ENCODE results near the gene CLIP2.

CLIP2 gene

DNA sequence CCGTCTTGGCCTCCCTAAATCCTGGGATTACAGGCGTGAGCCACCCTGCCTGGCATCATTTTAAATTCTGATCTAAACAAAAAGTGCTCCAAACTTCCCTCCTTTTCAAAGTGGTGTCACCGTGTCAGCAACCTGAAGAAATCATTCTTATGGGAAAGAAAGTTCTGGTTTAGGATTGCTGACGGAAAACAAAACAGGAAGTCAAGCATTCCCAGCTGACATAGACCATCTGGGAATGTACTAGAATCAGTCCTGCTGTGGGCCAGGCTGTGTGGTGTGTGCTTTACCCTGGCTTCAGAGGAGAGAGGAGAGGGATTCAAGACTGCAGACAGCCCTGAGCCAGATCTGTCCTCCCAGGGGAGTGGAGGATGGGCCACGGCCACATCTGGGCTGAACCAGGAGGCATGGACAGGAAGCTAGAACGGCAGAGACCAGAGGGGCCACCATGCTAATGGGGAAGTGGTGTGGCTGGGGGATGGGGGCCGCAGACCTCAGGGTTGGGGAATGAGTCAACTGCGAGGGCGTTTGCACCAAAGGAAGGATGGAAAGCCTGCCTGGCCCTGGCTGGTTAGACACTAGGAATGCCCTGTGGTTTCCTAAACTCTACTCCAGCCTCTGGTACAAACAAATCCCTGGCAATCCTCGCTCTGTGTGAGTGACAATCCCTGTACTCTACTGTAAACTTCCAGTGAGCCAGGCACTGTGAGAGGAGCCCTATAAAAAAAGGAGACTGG is 16.7 kb upstream of the CLIP2 start:
- DNase-seq, result no peak

DNA sequence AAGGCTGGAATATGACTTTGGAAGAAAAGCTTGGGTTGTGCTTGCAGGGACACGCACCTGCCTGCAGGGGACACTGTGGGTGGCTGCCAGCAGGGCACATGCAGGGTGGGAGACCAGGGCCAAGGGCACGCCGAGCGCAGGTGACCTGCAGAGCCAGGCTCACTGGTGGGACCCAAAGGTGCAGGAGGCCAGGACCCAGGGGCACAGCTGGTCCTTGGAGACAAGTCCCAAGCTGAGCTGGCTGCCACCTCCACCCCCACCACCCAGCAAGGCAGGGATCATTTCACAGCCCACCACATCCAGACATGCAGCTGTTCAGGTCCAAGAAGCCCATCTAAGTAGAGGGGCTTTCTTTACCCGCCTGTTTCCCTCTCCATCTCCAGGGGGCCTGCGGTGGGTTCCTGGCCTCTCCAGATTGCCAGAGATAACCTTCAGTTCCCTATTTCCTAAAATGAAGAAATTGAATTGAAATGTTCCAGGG is 13.8 kb upstream of the CLIP2 start:
- DNase-seq, result no peak

DNA sequence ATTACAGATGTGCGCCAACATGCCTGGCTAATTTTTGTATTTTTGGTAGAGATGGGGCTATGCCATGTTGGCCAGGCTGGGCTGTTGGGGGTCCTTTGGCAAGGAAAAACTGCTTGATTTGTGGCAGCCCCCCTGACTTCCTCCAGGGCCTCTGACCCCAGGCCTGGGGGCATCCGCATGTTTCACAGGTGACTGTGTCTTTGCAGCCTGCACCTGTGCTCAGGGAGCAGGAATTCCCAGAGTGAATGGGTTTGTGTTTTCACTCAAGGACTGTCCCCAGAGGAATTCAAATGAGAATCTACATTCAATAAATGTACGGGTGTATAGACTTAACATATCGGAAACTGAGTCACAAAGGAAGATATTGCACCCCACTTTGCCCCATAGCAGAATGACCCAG is 11.6 kb upstream of the CLIP2 start:
- no peak for DNase-seq

DNA sequence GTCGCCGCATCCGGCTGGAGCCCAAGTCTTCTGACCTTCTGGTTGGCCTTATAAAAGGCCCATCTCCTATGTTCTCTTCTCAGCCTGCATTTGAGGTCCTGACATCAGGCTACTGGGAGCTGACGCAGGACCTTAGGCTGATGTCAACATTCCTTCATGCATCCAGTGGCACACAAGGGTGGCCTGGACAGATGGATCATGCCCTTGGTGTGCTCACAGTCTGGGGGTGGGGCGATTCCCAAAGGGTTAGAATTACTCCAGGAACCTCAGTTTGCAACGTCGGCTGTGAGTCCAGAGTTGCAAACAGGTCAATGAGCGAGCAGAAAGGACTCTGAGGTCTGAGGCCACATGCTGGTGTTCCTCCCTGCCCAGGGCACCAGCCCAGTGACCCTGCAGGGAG is 8.2 kb upstream of the CLIP2 start:
- DNase-seq, result no peak

DNA sequence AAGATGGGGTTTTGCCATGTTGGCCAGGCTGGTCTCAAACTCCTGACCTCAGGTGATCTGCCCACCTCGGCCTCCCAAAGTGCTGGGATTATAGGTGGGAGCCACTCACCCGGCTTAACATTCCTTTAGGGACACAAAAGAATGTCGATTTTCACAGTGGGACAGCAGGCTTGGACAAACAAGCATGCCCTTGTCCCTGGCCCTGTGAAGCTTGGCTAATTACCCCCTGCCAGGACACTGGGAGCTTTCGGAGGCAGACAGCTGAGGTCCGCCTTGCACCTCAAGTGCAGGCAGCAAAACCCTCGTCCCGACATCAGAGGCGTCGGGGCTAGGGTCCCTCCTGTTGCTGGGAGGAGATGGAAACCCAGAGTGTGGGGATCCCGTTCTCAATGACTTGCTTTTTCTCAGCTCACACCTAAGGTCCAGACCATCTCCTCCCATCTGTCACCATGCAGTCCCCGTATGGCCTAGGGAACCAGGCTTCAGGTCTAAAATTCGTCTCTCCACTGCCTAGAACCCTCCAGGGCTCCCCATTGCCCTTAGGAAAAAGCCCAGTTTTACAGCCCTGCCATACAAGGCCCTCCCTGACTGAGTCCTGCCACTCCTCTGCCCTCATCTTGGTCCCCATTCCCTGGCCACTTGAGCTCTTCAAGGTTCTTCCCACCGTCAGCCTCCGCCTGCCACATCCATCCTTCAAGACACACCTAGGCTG is 6.3 kb upstream of the CLIP2 start:
- DNase-seq, result no peak

DNA sequence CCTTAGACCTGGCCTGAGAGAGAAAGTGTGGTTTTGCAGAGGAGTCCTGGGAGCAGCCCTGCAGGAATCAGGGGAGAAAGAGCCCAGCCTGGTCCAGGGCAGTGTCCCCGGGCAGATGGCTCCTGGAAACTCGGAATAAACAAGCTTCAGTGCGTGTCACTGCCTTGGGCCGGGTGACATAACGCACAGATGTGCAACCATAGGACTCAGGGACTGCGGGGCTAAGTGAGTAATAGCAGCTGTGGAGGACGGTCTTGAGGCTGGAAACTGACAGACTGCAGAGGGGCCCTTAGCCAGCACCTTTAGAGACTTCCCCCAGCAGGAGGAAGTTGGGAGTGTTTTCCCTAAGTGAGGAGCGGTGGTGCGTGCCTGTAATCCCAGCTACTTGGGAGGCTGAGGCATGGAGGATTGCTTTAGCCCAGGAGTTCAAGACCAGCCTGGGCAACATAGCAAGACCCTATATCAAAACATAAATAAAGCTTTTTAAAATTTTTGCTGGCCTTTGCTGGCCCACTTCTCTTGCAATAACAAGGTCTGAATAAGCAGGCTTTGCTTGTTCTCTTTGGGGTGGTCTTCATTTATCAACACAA is 5.3 kb upstream of the CLIP2 start:
- no peak for DNase-seq

DNA sequence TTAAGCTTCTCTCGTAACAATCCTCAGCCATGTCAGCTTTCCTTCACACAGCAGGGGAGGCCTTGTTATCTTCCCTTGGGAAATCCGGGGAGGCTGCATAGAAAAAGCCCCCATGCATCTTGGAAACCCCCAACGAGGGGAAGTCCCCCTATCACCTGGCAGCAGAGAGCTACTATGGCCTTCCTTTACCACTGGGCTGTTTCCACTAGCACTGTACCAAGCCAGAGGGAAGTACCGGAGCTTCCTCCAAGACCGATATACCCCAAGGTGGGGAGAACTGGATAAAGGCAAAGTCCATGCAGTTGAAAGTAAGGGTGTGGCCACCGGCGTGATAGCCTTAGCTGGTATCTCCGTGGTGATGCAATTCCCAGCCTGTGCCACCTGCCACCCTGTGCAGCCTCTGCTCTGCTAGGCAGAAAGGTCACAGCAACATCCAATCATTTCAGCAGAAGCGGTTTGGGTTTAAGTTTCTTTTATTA is 4.4 kb upstream of the CLIP2 start:
- DNase-seq, result no peak

DNA sequence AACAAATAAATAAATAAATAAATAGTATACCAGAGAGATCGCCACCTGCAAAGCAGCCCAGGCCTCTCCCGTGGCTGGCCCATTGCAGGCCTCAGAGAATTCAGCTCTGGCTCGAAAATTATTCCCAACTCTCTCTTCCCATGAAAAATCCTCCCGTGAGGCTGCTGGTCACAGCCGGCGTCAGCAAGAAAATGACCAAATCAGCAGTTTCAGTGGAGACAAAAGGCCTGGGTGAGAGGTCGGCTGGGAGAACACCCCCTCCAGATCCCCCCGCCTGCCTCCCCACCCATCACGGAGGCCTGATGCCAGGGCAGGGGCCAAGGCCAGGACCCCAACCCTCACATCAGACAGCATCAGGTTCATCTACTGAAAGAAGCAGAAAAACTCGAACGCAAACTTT is 3.1 kb upstream of the CLIP2 start:
- DNase-seq, result no peak

DNA sequence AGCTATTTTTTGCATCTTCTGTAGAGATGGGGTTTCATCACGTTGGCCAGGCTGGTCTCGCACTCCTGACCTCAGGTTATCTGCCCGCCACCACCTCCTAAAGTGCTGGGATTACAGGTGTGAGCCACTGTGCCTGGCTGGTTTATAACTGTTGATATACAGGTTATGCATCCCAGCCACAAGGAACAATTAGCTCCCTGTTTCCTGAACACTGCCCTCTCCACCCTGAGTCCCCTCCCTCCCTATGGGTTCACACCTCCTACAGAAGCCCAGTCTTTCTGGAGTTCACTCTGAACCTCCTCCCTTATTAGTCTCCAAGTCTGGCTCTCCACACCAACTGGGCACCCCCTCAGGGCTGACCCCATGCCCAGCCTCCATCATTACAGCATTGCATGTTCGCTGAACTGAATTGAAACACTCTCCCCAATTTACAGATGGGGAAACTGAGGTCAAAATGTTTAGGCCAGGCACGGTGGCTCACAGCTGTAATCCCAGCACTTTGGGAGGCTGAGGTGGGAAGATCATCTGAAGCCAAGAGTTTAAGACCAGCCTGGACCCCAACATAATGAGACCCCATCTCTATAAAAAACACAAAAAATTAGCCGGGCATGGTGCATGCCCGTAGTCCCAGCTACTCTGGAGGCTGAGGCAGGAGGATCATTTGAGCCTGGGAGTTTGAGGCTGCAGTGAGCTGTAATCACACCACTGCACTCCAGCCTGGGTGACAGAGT is 1.7 kb upstream of the CLIP2 start:
- no peak for DNase-seq

DNA sequence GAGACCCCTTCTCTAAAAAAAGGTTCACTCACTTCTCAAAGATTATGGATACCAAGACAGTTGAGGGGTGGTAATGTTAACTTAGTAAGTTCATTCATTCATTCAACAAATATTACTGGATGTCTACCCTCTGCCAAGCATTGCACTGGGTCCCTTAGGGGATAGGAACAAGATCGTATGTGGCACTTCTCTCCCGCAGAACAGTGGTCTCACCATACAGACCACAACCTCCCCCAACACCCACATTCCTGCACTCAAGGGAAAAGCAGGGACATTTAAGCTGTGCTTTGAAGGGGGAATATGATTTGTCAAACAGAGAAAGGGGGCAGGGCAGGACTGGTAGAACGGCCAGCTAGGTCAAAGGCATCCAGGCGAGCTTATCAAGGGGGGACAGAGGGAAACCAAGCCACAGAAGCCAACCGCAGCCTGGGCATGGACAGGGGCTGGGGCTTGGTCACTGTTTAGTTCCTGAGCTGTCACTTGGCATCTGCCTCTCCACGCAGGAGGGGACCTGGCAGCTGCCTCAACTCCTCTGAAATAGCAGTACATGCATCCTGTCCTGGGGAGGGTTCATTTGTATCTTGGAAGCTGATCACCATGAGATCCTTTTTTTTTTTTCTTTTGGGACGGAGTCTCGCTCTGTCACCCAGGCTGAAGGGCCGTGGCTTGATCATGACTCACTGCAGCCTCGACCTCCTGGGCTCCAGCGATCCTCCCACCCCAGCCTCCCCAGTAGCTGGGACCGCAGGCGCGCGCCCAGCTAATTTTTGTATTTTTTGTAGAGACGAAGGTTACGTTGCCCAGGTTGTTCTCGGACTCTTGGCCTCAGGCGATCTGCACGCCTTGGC is 949 bp upstream of the CLIP2 start:
- no peak for DNase-seq

DNA sequence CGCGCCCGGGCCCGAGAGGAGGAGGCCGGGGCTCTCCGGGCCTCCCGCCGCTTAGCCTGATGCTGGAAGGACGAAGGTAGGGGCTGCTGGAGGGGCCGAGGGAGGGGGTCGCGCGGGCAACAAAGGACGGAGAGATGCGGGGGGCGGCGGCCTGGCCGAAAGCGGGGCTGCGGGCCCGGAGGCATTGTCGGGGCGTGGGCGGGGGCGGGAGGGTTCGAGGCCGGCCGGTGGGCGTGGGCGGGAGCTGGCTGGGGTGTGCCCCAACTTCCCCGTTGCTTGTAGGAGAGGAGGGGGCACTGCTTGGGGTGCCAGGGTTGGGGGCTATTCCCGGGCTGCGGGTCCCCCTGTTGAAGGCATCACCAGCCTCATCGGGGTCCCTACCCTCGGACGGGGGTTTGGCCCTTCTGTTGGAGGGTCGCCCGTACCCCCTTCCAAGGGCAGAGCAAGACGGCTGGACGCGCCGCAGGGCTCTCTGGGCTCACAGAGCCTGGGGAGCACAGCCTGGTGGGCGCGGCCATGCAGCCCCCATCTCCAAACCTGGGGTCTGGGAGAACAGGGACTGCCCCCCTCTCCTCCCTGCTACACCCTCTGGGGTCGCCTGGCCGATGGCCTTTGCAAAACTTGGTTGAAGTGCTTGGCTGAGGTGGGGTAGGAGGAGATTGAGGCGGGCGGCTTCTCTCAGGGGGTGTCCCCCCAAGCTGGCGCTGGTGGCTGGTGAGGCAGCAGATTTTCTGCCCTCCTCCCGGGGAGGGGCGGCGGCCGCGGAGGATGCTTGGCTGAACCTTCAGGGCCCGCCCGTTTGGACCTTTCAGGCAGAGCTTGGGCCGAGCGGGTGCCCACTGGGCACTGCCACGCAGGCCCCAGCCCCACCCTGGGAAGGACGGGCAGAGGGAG is 699 bp downstream of the CLIP2 start:
- DNase-seq, result no peak

DNA sequence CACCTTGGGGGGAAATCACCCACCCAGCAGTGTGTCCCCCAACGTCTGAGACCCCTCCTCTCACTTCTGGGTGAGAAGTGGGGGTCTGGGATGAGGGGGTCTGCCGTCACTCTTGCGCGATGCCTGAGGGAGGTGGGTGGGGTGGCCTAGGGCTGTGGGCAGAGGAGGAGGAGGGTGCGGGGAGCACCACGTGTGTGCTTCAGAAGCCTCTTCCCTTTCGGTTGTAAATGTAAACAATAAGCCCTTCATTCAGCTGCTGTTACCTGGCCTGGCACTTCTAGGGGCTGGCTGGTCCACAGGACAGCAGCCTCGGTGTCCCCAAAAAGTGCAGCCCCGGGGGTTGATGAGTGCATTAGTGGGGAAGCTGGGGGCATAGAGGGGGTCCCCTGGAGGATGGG is 1.3 kb downstream of the CLIP2 start:
- DNase-seq, result no peak

DNA sequence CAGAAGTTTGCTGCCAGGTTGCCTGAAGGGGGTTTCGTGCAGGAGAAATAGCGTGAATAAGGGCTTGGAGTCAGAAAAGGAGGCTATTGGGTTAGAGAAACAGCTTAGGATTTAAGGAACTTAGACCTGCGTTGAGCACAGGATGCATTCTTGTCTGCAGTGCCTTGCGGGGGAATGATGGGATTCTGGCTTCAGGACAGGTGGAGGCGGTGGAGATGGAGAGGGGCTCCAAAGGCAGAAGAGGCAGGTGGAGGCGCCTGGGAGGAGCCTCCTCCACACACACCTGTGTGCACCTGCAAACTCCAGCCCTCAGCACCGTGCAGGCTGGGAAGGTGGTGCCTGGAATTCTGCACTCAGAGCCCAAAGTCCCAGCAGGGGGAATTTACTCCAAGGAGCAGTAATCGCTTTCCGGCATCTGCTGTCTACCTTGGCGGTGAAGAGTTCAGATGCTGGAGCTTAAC is 1.8 kb downstream of the CLIP2 start:
- no peak for DNase-seq

DNA sequence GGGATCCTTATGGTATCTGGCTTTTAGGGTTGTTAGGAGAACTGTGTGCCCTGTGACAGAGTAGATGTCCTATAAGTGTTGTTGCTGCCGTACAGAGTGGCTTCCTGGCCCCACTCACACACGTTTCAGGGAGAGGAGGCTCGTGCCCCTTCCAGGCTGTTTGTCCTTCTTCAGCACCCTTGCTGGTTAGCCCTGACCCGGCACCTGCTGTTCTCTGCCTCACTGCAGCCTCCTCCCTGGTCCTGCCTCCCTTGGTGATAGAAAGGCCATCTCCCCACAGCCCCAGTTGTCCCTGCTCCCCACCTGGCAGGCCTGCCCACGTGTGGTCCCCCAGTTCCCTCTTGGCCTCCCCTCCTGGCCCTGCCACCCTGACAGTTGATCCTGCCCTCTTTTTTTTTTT is 2.3 kb downstream of the CLIP2 start:
- DNase-seq, result no peak

DNA sequence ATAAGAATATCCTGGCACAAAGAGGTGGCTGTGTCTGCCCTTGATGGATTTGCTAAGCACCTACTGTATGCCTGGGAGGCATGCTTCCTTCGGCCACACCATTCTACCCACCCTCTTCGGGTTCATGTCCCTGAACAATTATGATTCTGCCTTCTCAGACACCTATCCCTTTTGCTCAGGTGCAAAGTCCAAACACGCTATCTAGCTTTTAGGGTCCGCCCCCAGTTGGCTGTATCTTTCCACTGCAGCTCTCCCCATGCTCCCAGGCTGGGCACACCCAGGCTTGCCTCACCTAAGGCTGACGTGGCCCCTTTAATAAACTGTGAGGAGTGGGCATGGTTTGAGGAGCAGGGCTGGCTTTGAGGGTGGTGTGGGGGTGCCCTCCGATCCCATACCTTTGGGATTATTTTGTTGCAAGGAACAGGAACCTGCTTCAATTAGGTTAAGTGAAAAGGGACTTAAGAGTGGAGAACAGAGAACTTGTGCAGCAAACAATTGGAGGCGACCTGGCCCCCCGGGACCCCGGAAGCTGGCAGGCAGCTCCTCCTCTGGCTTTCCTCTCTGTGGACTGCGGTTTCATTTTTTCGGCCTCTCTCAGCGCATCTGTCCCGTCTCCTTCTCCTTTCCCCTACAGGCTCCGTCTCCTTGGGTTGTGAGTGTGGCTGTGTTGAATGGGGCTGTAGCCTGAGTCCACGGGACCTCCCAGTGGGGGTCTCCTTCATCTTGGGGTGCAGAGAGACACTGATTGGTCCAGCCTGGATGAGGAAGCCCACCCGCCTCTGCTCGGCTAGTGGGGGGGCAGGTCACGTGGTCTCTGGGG is 3.8 kb downstream of the CLIP2 start:
- no peak for DNase-seq

DNA sequence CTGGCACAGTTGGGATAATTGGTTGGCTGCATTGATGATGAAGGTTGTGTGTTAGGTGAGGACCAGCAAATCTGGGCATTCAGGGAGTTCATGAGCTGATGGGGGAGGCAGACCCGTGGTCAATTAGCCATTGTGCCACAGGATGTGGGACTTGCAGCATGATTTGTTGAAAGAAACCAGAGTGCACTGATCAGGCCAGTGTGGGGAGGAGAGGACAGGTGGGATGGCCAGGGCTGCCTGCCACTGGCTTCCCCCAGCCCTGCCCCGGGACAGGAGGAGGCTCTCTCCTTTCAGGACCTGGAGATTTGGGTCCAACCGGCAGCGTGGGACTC is 4.3 kb downstream of the CLIP2 start:
- no peak for DNase-seq

DNA sequence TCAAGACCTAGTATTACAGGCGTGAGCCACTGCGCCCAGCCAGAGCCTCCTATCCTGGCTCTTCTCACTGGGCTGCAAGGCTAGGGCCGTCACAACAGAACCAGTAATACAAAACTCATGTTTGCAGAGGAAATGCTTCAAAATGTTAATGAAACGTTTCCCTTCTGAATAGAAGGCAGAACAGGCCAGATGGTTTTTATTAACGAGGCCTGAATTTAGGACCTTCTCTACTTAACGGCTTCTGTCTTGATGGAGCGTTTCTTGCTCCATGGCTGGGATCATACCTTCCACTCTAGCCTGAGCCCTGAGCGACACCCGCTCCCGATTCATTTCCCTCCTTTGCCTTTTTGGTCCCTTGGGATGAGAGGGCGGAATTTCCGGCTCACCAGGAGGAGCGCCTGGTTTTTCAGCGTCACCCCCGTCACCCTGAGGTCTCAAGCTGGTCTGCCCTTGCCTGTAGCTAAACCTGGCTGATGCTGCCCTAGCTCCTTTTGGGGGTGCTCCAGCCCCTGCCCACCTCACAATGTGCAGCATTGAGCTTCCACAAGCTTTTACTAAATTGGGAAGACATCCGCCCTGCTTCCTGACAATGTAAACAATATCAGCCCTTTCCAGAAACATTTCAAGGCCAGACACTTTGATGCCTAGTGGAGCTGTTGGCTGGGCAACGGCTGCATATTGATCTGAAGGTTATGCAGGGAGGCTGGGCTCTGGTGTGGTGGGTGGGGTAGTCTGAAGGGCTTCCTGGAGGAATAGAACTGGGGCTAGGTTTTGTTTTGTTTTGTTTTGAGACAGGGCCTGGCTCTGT is 5.2 kb downstream of the CLIP2 start:
- no peak for DNase-seq

DNA sequence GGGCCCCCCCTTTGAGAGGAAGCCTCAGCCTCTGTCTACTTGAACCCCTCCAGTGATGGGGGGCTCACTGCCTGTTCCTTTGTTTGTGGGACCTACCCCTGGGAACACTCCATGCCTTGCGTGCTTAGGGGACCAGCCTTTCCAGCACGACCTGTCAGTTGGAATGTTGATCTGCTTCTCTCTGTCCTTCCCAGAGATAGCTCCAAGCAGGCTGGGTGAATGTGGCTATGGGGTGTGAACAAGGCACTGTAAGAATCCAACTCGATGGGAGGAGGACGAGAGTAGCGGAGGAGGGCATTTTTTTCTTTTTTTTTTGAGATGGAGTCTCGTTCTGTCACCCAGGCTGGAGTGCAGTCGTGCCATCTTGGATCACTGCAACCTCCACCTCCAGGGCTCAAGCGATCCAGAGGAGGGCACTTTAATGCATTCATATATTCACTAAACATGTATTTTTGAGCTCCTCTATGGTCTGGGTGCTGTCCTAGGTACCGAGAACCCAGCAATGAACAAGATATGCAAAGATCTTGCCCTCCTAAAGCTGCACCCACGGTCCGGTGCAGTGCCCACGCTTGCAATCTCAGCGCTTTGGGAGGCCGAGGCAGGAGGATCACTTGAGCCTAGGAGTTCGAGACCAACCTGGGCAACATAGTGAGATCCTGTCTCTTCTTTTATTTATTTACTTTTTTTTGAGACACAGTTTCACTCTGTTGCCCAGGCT is 8.5 kb downstream of the CLIP2 start:
- DNase-seq, result no peak

DNA sequence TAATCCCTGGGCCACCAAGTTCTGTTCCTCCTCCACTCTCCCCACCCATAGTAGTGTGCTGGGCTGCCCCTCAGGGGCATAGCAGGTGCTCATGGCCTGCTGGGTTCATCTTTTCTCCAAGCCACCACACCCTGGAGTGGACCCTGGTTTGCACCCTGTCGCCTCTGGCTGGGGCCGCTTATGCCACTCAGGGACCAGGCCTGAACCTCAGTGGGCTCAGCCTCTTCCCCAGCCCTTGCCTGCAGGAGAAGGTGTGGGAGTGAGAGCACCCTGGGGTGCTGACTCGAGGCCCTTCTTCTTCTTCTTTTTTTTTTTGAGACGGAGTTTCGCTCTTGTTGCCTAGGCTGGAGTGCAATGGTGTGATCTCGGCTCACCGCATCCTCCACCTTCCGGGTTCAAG is 10.2 kb downstream of the CLIP2 start:
- DNase-seq, result no peak
